HUES64 (cell line): ENCODE measurements around the gene USF2.
"Not testable (repeated sequence)": the region's sequence is repeated elsewhere in the genome, so short reads cannot be mapped to it uniquely, and the experiment has no call there.

Experiments used
- H3K27ac ChIP-seq: 2 replicates; pipeline ENCODE4 v1.7.0; 2013; ENCODE audit warnings: low read depth, low read length, inconsistent platforms
- H3K27me3 ChIP-seq: 2 replicates; pipeline ENCODE4 v1.6.1; 2013; ENCODE audit warnings: mild to moderate bottlenecking, low read length; ENCODE audit not compliant: insufficient read depth
- H3K36me3 ChIP-seq: 2 replicates; pipeline ENCODE4 v1.6.1; 2013; ENCODE audit warnings: mild to moderate bottlenecking, low read length; ENCODE audit not compliant: insufficient read depth
- H3K4me1 ChIP-seq: 2 replicates; pipeline ENCODE4 v1.6.1; 2013; ENCODE audit warnings: mild to moderate bottlenecking, low read length, moderate library complexity; ENCODE audit not compliant: insufficient read depth
- H3K4me3 ChIP-seq: 2 replicates; pipeline ENCODE4 v1.5.1; 2013; ENCODE audit warnings: mild to moderate bottlenecking, low read length, moderate library complexity
- H3K9ac ChIP-seq: 2 replicates; pipeline ENCODE4 v1.6.1; 2013; ENCODE audit warnings: mild to moderate bottlenecking, low read depth, low read length
- H3K9me3 ChIP-seq: 2 replicates; pipeline ENCODE4 v1.6.1; 2013; ENCODE audit warnings: low read depth, low read length; ENCODE audit not compliant: insufficient read depth
- WGBS: fragments of 150-250, 120-280 bp; methylation state at CpG from one replicate; pipeline ENCODE4 v1.1.7; 2013; ENCODE audit warnings: missing lambda C conversion rate; 5-methylcytosine and 5-hydroxymethylcytosine counted together

Gene USF2

DNA sequence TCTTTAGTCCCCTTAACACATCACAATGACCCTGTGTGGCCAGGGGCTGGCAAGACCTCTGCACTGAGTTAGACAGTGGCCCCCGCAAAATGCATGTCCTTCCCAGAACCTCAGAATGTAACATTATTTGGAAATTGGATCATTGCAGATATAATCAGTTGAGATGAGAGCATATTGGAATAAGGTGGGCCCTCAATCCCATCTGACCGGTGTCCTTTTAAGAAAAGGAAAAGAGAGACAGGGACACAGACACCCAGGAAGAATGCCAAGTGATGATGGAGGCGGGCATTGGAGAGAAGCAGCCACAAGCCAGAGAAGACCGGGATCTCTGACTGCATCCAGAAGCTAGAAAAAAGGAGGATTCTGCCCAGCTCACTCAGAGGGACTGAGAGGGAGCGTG, 42.0 kb upstream of the USF2 start:
- Histone ChIP-seq H3K36me3 (no peaks in the 10 kb centered on the region), H3K9me3 (no peaks in the 10 kb centered on the region), H3K4me3 (no peak overlapping the region), H3K4me1 (peaks cover 6% of the 10 kb centered on the region; the same call in 1 of the 2 replicates), H3K27me3 (no peaks in the 10 kb centered on the region), H3K9ac (no peak overlapping the region), H3K27ac (no peak overlapping the region)
- WGBS, result 94% methylated on average over 5 of the region's 5 CpGs

DNA sequence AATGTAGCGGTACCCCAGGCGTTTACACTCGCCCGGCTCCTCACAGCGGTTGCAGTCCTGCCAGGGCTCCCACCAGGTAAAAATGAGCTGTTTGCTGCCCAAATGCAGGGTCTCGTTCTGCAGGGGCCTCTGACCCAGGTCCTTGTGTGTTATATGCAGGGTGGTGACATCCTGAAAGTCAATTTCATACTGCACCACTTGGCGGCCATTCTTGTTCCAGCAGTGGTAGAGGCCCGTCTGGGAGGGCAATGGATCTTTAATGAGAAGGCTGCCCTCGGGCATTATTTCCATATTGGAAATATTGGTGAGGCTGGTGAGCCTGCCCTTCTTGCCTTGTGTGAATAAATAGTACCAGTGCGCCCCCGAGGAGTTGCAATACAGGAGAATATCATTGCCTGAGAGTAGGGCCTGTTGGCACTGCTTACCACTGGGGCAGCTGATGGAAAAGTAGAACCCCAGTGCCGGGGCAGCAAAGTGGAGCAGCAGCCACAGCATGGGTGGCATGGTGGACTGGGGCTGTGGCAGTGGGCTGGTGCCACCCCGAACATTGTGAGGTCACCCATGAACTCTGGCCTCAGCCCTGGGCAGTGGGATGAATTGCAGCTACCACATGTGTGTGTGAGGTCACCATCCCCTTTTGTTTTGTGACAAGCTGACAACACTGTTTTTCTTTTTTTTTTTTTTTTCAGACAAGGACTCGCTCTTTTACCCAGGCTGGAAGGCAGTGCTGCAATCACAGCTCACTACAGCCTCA, 40.4 kb upstream of the USF2 start, which contains the start of gene FAM187B:
Gene FAM187B (minus strand): TSS at position 563 of the 754 bp plus-strand sequence. CDS start 59 bp downstream, at position 504.
- Histone ChIP-seq H3K27ac (no peak within 1 kb of the TSS), H3K9me3 (no peaks in the 10 kb centered on the region), H3K9ac (no peak within 1 kb of the TSS), H3K36me3 (no peaks in the 10 kb centered on the region), H3K27me3 (no peaks in the 10 kb centered on the region), H3K4me3 (no peak within 1 kb of the TSS), H3K4me1 (peaks cover 6% of the 10 kb centered on the region; the same call in 1 of the 2 replicates)
- WGBS, result 90% methylated on average over 14 of the region's 14 CpGs

DNA sequence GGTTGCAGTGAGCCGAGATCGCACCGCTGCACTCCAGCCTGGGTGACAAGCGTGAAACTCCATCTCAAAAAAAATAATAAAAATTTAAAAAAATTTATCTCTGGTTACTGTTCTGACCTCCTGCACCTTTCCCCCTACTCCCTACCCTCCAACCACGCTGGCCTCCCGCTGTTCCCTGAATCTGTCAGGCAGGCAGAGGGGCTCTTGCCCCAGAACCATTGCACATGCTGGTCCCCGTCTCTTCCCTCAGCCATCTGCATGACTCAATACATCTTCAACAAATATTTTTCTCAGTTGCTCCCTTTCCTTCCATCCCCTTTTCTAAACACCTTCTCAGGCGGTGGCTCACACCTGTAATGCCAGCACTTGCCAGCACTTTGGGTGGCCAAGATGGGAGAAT, 39.2 kb upstream of the USF2 start:
- H3K4me3 ChIP-seq, result no peak overlapping the region
- H3K4me1 ChIP-seq, result peaks cover 6% of the 10 kb centered on the region; the same call in 1 of the 2 replicates
- WGBS, result 94% methylated on average over 6 of the region's 8 CpGs
- H3K9ac ChIP-seq, result no peak overlapping the region
- no peaks in the 10 kb centered on the region for H3K36me3 ChIP-seq
- H3K27me3 ChIP-seq, result no peaks in the 10 kb centered on the region
- H3K9me3 ChIP-seq, result no peaks in the 10 kb centered on the region
- no peak overlapping the region for H3K27ac ChIP-seq

DNA sequence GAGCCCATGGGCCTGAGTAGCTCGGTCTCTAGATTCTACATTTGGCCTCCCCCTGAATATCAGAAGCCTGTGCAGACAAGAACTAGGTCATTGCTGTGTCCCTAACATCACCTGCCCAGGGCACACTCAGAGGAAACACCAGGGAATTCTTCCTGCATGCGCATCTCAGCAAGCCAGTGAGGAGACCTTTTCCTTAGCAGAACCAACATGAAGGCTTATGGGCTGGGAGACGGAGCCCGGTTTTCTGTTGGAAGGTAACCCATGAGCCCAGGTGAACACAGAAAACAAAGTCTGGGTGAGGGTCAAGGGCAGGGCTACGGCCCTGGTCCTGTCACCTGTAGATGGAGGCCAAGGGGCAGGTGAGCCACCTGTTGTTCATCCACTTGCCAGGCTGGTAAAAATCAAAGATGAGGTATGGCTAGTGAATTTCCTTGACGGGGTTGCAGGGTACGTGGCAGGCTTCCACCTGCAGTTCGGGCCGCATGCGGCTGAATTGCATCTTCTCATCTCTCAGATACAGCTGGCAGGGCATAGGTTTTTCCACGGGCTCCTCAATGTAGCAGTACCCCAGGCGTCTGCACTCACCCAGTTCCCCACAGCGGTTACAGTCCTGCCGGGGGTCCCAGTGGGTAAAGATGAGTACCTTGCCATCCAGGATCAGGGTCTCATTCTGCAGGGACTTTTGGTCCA, 36.7 kb upstream of the USF2 start:
- WGBS, result 92% methylated on average over 14 of the region's 14 CpGs
- no peaks in the 10 kb centered on the region for H3K4me1 ChIP-seq
- H3K9ac ChIP-seq, result no peak overlapping the region
- H3K9me3 ChIP-seq, result no peaks in the 10 kb centered on the region
- no peak overlapping the region for H3K27ac ChIP-seq
- no peaks in the 10 kb centered on the region for H3K36me3 ChIP-seq
- H3K27me3 ChIP-seq, result no peaks in the 10 kb centered on the region
- H3K4me3 ChIP-seq, result no peak overlapping the region

DNA sequence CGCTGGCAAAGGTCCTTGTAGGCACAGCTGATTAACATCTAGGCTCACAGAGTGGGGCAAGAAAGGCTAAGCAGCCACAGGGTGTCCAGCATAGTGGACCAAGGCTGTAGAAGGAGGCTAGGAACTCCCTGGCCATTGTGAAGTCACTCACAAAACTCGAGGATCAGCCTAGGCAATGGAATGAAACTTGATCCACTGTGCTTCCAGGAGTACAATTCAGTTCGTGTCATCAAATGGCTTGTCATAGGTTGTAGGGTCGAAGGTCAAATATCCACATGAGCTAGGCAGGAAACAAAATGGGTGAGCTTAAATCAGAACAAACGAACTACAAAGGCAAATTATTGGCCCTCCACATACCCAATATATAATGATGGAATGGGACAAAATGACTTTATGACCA, 35.9 kb upstream of the USF2 start:
- H3K4me1 ChIP-seq, result no peaks in the 10 kb centered on the region
- no peak overlapping the region for H3K4me3 ChIP-seq
- H3K27me3 ChIP-seq, result no peaks in the 10 kb centered on the region
- no peak overlapping the region for H3K27ac ChIP-seq
- H3K9me3 ChIP-seq, result no peaks in the 10 kb centered on the region
- no peak overlapping the region for H3K9ac ChIP-seq
- no peaks in the 10 kb centered on the region for H3K36me3 ChIP-seq
- whole genome bisulfite sequencing, result 86% methylated on average over 5 of the region's 5 CpGs

DNA sequence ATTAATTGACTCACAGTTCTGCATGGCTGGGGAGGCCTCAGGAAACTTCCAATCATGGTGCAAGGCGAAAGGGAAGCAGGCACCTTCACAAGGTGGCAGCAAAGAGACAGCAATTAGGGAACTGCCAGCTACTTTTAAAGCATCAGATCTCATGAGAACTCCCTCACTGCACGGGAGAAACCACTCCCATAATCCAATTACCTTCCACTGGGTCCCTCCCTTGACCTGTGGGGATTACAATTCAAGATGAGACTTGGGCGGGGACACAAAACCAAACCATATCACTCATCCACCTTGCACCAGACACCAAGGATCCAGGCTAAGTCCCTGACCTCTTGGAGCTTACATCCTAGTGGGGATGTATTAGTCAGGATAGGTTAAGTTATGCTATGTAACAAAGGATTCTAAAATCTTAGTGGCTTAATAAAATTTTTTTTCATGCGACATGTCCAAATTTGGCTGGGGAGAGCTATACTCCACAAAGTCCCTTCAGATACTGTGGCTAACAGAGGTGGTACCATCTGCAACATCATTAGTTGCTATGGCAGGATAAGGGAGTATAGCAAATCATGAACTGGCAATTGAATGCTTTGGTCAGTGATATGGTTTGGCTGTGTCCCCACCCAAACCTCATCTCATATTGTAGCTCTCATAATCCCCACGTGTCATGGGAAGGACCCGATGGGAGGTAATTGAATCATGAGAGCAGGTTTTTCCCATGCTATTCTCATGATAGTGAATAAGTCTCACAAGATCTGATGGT, 31.9 kb upstream of the USF2 start:
- WGBS, result 72% methylated on average over 4 of the region's 6 CpGs
- H3K27me3 ChIP-seq, result no peaks in the 10 kb centered on the region

DNA sequence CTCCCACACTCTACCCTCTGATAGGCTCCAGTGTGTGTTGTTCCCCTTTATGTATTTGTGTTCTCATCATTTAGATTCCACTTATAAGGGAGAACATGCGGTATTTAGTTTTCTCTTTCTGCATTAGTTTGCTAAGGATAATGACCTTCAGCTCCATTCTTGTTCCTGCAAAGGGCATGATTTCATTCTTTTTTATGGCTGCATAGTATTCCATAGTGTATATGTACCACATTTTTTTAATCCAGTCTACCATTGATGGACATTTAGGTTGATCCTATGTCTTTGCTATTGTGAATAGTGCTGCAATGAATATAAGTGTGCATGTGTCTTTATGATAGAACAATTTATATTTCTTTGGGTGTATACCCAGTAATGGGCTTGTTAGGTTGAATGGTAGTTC, 29.2 kb upstream of the USF2 start:
- H3K36me3 ChIP-seq, H3K27ac ChIP-seq, H3K4me3 ChIP-seq, H3K4me1 ChIP-seq, H3K9ac ChIP-seq, H3K27me3 ChIP-seq: not testable (repeated sequence)
- H3K9me3 ChIP-seq, result peaks cover 19% of the 10 kb centered on the region
- WGBS, result 100% methylated on average over 1 of the region's 1 CpG

More for the DNA sequence above, 31.9 kb upstream of the USF2 start:
- Histone ChIP-seq H3K9ac (no peak overlapping the region), H3K9me3 (peaks cover 18% of the 10 kb centered on the region), H3K27ac (no peak overlapping the region), H3K36me3 (no peaks in the 10 kb centered on the region), H3K4me3 (no peak overlapping the region), H3K4me1 (no peaks in the 10 kb centered on the region)

DNA sequence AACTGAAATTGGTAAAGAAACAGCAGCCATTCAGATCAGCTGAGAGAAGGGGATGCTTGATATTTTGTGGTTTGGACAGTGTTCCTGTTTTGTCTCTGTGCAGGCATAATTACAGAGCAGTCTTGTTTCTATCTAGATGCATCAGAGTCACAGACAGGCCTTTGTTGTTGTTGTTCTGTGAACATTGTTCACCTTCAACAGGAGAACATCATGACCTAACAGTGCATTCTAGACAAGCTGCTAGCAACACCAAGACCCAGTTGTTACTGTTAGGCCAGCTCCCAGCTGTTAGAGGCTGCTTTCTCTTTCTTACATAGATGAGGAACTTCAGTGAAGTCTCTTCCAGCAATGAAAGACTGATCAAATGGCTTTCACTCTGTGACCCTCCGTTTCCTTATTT, 28.4 kb upstream of the USF2 start:
- peaks cover 19% of the 10 kb centered on the region for H3K9me3 ChIP-seq
- no peaks in the 10 kb centered on the region for H3K4me1 ChIP-seq
- no peaks in the 10 kb centered on the region for H3K36me3 ChIP-seq
- no peaks in the 10 kb centered on the region for H3K27me3 ChIP-seq
- WGBS, result 100% methylated on average over 1 of the region's 1 CpG
- no peak overlapping the region for H3K27ac ChIP-seq
- H3K9ac ChIP-seq, result no peak overlapping the region
- no peak overlapping the region for H3K4me3 ChIP-seq

DNA sequence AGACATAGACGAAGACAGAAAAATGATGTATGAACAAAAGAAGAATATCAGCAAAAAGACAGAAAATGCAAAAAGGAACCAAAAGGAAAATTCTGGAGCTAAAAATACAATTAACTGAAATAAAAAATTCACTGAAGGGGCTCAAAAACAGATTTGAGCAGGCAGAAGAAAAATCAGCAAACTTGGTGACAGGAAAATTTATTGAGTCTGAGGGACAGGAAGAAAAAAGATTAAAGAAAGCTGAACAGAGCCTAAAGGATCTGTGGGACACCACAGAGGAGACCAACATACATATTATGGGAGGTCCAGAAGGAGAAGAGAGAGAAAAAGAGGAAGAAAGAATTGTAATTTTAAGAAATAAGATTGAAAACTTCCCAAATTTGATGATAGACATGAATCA, 27.3 kb upstream of the USF2 start:
- H3K9me3 ChIP-seq, result peaks cover 19% of the 10 kb centered on the region
- no peak overlapping the region for H3K27ac ChIP-seq
- no peak overlapping the region for H3K9ac ChIP-seq
- H3K36me3 ChIP-seq, result no peaks in the 10 kb centered on the region
- no peak overlapping the region for H3K4me3 ChIP-seq
- H3K4me1 ChIP-seq, result no peaks in the 10 kb centered on the region
- H3K27me3 ChIP-seq, result no peaks in the 10 kb centered on the region
- 100% methylated on average over 1 of the region's 1 CpG for WGBS

DNA sequence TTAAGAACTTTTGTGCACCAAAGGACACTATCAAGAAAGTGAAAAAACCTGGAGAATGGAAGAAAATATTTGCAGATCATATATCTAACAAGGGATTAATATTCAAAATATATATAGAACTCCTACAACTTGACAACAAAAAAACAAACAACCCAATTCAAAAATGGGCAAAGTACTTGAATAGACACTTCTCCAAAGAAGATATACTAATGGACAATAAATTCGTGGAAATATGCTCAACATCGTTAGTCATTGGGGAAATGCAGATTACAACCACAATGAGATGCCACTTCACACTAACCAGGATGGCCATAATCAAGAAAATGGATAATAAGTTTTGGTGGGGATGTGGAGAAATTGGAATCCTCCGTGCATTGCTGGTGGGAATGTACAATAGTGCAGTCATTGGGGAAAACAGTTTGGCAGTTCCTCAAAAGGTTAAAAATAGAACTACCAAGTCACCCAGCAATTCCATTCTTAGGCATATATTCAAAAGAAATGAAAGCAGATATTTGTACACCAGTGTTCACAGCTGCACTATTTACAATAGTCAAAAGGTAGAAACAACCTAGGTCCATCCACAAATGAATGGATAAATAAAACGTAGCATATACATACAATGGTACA, 22.2 kb upstream of the USF2 start:
- H3K4me3 ChIP-seq, result peak overlapping the region; percentile 80; the same call in 1 of the 2 replicates

More for the DNA sequence above, 22.2 kb upstream of the USF2 start:
- Histone ChIP-seq H3K27me3 (no peaks in the 10 kb centered on the region), H3K27ac (no peak overlapping the region), H3K9me3 (peaks cover 4% of the 10 kb centered on the region; the same call in 1 of the 2 replicates), H3K9ac (no peak overlapping the region), H3K36me3 (peaks cover 17% of the 10 kb centered on the region), H3K4me1 (peaks cover 12% of the 10 kb centered on the region)
- WGBS, result 92% methylated on average over 4 of the region's 4 CpGs
